CD4-positive, alpha-beta T cell treated with Interleukin-21 for 1 hour (primary cell): ENCODE results near the gene KCNMA1.
"Not testable (repeated sequence)": the region's sequence is repeated elsewhere in the genome, so short reads cannot be mapped to it uniquely, and the experiment has no call there.

Experiments
- DNase-seq: peaks from one replicate; pipeline ENCODE4 v3.0.0-alpha.2; 2020

Gene KCNMA1

DNA sequence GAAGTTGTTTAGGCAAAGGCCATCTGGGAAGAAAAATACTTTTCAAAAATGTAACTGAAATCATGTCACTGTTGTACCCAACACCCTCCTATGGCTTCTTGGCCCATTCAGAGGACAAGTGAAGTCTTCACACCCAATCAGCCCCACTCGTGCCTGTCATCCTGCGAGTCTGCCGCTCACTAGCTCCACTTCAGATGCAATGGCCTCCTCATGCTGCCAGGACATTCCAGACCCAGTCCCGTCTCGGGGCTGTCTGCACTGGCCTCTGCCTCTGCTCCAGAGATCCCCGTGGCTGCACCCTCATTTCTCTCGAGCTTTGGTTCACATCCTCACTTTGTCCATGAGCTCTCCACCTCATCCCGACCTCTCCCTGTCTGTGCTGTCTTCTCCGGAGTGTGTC lies 227.1 kb downstream of the KCNMA1 start:
- DNase-seq, result no peak

DNA sequence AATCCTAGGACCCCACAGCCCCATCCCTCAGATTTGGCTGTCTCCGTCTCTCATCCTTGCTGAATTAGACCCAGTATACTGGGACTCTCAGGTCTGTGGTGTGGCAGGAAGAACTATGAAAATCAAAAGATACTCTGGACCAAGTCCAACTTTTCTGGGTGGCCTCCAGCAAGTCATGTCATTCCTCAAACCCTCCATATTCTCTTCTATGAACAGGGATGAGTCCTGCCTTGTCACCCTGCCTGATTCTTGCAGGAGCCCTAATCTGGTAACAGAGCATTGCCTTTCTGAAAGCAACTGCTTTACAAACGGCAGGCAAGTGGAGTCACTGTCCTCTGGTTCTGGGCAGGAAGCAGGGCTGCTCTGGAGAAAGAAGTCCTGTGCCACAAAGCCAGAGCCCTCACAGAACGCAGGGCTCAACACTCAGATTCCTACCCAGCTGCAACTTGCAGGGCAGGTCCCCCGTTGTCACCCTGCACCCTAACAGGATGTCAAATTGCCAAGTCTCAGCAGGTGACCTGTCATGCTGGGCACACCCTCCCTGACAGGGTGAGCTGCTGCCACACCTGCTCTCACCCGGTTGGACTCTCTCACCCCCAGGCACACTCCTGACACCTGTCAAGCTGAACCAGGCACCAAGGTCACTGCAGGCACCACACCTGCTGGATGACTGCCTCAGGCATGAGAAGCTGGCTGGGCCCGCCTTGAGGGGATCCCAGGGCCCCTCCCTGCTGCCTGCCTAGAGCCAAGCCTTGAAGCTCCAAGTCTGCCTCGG lies 227.7 kb downstream of the KCNMA1 start:
- no peak for DNase-seq

DNA sequence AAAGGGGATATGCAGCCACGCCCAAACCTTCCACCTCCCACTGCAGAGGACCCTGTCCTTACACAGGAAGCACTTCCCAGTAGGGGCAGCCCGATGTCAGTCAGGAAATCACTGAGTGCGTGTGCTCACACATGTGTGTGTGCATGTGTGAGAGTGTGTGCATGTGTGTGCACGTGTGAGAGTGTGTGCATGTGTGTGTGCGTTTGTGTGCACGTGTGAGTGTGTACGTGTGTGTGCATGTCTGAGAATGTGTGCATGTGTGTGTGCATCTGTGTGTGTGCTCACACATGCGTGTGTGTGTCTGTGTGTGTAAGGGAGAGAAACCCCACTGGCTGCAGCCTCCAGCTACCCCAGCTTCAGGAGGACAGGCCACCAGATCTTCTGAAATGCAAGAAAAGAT lies 229.3 kb downstream of the KCNMA1 start:
- DNase-seq, result no peak

DNA sequence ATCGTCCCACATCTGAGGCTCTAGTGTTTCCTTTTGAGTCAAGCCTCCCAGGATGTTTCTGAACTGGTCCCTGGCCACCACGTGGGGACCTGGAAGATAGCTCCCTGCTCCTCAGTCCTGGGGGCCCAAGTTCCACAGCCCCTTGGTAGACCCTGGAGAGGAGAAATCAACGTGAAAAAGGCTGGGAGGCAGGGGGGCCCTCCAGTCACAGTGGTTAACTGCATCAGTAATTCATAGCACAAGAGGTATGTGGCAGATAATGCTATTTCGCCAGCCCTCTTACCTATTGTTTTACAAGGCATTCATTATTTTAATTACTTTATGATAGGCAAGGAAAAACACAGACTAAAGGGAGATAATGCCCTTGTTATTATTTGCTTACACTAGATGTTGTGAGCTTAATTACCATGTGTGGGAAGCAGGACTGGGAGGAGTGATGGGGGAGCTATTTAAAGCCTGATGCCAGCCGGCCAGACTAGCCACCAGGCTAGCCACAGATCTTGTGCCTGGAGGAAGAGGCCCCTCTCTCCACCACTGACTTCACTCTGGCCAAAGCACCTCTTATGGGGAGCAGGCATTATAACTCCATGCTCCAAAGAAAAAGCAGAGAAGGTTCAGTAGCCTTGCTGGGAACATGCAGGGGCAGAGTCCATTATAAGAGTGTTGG lies 230.7 kb downstream of the KCNMA1 start:
- DNase-seq, result no peak

DNA sequence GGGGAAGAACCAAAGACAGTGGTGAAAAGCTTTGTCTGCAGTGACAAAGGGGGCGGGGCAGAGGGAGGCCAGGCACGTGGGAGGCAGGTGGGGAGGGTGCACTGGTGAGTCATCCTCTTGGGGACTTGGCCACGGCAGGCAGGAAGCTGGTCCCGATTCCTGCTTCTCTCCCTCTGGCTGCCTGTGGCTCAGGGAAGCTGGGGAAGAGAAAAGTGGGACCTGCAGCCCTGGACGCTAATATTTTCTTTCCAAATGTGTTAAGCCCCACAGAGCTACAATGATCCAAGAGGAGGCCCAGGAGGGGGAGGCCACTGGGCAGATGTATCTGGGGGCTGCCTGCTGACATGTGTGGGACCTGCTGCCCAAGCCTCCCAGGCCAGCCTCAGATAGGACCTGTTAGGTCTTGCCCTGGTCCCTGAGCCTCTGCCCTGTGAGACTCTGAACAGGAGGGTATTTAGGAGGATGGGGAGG lies 231.8 kb downstream of the KCNMA1 start:
- no peak for DNase-seq

DNA sequence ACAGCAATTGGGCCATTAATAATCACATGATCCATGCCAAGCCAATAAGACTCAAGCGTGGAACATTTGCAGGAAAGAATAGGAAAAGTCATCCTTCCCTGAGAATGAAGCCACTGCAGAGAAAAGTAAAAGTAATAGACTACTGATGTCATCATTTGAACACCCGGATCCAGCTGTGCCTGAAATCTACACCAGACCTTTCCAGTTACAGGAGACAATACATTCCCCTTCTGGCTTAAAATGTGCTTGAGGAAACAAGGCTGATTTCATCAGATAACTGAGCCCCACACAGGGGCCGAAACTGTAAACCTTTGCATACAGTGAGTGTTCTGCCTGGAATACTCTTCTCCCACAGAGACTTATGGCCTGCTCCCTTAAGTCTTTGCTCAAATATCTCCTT lies 232.8 kb downstream of the KCNMA1 start:
- no peak for DNase-seq

DNA sequence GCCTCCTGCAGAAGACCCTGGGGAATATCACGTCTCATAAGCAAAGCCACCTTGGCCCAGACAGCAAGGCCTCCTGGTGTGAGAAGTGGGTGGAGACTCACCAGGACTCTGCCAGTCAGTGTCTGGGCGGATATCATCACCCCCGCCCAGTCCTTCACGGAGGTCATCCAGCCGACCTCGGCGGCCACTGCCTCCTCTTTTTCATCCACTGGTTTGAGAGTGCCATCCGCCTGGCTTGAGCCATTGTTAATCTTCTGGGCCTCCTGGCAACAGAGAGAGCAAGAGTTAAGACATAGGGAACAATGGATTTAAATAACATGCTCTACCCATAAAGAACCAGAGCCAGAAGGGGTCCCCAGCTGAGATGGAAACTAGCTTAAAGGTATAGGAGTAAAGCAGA lies 233.8 kb downstream of the KCNMA1 start:
- DNase-seq, result no peak

DNA sequence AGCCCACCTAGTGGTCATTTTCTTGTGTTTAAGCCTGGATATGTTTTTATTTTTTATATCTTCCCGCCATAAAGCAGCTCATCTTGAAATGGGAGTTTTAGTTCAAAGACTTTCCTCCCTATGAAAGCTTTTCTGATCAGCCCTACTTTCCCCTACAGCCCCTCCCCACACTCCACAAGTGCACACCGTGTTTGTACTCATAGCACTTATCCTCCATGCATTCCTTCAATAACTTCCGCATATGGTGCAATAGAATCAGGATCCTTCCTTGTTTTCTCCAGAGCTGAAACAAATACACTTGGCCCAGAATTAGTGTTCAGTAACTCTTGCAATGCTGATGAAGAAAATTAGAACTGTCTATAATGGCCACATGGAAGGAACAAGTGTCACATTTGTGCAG lies 235.9 kb downstream of the KCNMA1 start:
- DNase-seq, result no peak

DNA sequence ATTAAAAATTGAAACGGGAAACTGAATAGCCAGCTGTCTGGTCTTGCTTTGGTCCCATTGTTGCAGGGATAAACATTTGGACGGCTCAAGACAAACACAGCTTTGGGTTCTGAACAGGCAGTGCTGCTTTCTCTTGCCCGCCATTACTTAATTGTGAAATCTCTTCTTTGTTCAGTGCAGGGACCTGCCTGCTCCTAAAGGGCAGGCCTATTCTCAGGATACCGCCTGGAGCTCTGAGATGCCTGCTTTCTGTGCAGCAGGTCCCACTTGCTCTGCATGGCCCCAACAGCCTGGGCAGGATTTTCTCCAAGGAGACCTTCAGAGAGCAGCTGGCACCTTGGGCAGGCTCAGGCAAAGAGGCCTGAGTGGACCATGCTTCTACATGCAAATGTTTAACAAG lies 237.6 kb downstream of the KCNMA1 start:
- DNase-seq, result no peak

DNA sequence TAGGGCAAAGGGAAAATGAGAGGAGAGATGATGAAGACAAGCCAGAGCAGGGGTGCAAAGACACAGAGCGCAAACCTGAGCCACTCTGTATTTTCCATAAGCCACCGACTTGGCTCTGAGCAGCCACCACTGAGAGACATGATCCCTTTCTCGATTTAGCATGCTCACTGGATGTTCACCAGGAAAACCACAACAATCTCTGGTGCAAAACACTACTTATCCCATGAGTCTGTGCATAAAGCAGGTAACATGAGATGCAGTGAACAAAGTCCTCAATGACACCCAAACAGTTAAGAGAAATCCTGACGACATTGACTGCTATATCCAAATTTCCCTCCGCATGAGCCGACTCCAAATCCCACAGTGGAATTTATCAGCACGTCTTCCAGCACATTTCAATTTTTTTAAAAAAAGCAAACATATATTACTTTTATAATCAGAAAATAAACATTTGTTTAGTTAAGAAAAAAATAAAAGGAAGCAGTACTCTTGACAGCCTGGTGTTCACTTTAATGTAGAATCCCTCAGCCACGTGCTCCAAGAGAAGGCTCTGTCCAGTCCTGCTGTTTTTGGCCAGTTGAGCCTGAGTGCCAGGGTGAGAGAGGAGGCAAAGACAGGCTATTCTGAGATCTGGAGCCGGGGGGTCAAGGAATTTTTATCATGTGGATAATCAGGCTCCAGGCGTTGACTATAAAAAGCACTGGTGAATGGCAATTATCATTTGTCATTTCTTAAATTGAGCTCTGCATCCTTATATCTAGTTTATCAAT lies 238.4 kb downstream of the KCNMA1 start:
- DNase-seq, result no peak

DNA sequence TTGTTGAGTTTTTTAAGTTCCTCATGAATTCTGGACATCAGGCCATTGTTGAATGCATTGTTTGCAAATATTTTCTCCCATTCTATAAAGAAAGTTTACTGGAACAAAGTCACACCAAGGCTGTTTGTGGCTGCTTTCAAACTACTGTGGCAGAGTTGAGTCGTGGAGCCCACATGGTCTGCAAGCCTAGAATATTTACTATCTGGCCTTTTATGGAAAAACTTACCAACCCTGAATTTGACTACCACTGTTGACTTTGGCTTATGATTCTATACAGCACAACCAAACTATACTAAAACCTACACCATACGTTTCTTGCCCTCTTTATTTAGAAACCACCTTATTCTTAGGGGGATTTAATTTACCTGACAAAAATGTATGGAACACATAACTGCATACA lies 239.1 kb downstream of the KCNMA1 start:
- DNase-seq, result no peak

DNA sequence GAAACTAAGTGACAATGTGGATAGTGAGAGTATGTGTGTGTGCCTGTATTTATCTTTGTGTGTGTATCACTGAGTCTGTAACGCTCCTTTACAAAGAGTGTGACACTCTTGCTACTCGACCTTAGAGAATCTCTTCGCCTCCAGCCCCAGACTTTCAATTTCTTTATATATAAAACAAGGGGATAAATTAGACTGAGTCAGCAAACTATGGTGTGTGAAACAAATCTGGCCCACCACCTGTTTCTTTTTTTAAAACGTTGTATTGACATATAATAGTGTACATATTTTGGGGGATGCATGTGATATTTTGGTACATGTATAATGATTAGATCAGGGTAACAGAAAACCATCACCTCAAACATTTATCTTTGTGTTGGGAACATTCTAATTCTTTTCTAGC lies 240.5 kb downstream of the KCNMA1 start:
- no peak for DNase-seq

DNA sequence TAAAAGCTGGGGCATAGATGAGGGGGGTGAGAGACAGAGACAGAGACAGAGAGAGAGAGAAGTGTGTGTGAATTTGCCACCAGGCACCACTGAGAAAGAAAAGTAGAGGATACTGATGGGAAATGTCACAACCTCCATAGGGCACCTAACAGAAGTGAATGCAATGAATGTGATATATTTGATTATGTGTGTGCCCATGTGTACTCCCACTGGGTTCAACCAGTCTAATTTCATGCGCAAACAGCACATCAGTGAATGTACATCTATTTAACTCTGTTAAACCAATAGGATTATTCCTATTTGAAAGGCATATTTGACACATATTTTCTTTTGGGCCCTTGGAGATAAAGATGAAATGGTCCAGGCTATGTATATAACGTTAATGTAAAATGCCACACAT lies 241.3 kb downstream of the KCNMA1 start:
- no peak for DNase-seq

DNA sequence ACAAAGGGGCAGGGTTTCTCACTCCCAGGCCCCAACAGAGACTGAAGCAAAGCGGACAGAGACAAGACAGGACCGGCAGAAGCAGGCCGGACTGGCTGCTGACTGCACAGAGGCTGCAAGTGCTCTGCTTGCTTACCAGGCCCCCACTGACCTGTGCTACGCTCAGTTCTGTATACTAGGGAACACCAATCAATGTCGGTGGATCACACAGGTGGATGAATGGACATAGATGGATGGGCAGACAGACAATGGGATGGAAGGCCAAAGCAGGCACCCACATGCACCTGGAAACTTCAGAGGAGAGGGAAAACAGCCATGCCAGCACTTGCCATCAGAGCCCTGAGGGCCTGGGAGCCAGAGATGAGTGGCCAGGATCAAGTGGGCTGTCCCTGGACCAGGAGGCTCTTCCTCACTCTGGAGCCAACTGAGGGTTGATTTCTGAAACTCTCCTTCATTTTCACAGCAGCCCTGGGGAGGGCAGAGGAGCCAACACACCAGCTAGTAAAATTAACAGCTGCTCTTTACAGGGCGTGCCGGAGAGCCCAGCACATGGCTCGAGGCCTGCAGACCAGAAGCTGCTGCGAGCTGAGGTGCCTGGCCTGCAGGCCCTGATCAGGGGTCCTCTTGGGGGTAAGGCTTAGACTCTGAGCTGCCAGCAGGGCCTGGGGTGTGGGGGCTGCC lies 243.6 kb downstream of the KCNMA1 start:
- DNase-seq, result no peak

DNA sequence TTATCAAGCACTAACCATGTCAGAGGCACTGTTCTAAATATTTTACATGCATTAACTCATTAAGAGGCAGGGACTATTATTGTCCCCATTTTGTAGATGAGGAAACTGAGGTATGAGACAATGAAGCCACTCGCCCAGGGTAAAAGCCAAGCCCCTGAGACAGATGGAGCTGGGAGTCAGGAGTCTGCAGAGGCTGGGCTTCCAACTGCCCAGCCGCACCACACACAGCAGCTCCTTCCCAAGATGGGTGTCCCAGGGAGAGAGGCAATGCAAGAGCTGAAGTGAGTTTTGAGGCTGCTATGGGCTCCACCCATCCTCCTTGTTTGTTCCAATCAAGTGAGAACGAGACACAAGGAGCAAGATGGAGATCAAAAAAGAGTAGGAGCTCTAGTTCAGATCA lies 244.2 kb downstream of the KCNMA1 start:
- no peak for DNase-seq

DNA sequence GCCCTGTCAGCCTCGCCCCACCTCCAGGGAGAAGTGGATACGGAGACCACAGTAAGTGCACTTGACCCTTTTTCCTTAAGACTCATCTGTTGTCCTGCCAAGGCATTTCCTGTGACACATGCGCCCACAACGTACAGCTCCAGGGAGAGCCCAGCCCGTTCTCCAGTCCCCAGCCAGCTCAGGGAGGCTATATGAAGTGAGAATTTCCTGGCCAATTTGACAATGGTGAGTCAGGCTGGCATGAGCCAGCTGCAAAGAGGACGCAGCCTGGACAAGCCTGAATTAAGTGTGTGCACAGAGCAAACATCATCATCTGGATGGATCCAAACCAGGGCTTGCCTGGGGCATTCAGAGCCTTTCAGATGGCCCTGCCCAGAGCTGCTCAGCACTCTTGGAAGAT lies 244.8 kb downstream of the KCNMA1 start:
- DNase-seq, result no peak

DNA sequence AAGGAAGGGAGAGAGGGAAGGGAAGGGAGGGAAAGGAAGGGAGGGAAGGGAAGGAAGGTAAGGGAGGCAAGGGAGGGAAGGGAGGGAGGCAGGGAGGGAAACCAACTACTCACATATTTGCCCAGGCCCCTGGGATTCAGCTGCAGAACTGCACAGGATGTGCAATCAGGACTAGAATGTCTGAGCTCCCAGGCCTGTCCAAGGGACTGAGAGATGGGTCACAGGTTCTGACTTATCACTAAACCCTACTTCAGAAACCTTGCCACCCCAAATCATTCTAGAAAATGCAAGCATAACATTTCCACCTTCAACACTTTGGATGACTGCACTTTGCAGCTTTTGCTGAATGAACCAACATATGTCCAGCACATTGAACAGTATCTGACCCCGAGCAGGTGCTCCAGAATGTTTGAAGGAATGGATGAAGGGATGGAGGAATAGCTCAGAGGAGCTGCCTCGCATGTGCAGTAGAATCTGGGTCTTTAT lies 245.3 kb downstream of the KCNMA1 start:
- DNase-seq, result no peak

DNA sequence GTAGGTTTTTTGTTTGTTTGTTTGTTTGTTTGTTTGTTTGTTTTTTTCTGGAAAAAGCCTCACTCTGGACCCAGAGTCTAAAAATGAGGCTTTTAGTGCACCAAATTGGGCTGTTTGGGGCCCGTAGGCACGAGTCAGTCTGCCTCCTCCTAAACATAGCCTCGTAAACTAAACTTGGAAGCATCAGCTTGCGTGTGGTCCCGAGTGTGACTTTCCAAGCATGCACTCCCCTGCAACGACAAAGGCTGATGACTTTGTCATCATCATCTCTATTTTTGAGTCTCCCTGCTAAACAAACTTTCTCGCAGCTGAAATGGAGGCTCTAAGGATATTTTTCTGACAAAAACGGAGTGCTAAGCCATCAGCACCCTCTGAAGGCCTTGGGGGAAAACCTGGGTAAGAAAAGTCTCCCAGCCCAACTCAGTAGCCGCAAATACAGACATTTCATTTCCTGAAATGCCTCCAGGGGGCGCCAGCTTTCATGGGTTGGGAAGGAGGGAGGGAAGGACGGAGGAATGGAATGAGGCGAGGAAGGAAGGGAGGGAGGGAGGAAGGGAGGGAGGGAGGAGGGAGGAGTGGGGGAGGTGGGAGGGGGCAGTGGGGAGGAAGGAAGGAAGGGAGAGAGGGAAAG lies 245.9 kb downstream of the KCNMA1 start:
- DNase-seq, result no peak

DNA sequence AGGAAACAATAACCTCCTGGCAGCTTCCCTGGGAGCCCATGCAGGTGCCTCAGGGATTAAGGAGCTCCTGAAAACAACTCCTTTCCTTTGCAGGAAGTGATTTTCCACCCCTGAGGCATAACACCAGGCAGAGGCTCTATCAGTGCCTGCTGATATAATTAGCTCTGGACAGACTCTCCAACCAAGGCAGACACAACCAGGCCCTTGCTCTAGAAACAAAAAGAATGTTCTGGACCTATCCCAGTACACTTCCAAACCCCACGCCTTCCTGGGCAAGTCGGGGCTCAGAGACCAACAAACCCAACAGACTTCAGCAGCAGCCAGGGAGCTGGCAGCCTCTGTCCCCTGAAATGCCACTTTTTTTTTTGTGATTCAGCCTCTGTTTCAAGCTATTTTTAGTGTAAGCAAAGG lies 247.1 kb downstream of the KCNMA1 start:
- DNase-seq, result no peak

DNA sequence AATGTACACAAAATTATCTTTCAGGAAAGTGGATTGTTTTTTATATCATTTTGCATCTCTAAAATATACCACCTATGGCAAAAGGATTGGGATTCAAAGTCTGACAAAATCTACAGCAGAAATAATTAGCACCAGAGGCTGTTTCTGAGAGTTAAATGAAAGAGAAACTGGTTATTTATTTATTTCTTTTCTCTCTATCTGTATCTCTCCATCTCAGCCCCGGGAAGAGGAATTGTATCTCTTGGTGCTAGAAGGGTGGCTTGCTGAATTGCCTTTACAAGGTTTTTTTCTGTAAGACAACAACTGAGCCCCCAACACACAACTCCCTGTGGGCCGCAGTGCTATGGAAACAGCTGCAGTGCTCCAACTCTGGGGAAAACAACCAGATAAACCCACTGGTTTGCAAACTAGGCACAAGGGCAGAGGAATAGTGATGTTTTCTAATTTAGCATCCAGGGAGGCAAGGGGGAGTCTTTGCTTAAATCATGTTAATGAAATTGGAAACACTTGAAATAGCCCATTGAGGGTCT lies 249.0 kb downstream of the KCNMA1 start:
- DNase-seq, result no peak

DNA sequence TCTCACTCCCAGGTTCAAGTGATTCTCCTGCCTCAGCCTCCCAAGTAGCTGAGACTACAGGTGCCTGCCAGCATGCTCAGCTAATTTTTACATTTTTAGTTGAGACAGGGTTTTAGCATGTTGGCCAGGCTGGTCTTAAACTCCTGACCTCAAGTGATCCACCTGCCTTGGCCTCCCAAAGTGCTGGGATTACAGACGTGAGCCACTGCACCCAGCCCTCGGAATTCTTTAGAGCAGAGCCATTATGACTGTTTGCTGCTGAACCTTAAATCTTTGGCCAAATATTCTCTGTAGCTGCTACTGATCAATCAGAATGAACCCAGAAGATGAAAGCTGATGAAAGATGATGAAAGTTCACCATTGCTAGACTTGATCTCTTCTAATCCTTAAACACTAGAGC lies 249.9 kb downstream of the KCNMA1 start:
- DNase-seq, result not testable (repeated sequence)

DNA sequence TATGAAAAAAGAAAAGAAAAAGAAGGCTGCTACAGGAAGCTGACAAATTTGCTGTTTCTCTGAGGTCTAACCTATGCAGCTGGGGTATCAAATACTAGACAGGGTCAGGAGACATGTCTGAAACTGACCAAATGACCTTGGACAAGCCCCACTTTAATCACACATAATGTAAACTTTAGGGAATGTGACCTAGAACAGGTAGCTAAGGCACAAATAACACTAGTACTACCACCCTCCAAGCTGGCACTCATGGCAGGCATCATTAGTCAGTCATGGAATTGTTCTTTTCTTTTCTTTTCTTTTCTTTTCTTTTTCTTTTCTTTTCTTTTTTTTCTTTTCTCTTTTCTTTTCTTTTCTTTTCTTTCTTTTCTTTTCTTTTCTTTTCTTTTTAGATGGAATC lies 250.4 kb downstream of the KCNMA1 start:
- no peak for DNase-seq
